ENCODE data around the gene RNF166.

RNF166 gene, protein sequence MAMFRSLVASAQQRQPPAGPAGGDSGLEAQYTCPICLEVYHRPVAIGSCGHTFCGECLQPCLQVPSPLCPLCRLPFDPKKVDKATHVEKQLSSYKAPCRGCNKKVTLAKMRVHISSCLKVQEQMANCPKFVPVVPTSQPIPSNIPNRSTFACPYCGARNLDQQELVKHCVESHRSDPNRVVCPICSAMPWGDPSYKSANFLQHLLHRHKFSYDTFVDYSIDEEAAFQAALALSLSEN

GRCh38 chr16:88706229-88706964 lies at the start of gene RNF166, which contains the start of gene CTU2:
Gene RNF166 (minus strand): TSS chr16:88706408. CDS start chr16:88706325, 83 bp downstream.
Gene CTU2 (plus strand): TSS chr16:88706503. CDS start chr16:88706531, 28 bp downstream.
- DNase-seq = peak; percentile 92

GRCh38 chr16:88754912-88755744 lies 48.9 kb upstream of the RNF166 start:
- peak; percentile 49 for DNase-seq

- no peak for DNase-seq
Observed at GRCh38 chr16:88754109-88754911, 48.1 kb upstream of the RNF166 start.

GRCh38 chr16:88753602-88754001 lies 47.4 kb upstream of the RNF166 start:
- no peak for DNase-seq

GRCh38 chr16:88753191-88753590 lies 47.0 kb upstream of the RNF166 start:
- no peak for DNase-seq

DNA sequence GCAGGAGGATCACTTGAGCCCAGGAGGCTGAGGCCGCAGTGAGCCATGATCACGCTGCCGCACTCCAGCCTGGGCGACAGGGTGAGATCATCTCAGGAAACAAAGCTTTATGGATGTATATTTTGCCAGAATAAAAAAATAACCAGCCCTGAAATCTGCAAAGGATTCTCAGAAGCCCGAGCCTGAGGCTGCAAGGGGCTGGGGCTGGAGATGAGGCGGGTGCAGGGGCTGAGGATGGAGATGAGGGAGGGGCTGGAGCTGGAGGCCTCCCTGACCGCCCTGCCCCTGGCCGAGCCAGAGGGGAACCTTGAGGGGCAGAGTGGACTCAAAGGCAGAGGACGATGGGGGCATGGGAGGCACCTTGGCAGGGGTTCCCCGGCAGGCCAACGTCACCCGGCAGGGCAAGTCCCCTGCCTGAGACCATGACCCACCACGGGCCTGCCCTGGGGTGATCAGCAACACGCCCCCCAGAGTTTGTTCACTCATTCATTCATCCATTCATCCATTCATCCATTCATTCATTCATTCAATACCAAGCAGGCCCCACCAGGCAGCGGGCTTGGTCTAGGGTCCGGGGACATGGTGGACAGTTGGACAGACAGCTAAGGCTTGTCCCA lies 46.3 kb upstream of the RNF166 start:
- DNase-seq = no peak

DNA sequence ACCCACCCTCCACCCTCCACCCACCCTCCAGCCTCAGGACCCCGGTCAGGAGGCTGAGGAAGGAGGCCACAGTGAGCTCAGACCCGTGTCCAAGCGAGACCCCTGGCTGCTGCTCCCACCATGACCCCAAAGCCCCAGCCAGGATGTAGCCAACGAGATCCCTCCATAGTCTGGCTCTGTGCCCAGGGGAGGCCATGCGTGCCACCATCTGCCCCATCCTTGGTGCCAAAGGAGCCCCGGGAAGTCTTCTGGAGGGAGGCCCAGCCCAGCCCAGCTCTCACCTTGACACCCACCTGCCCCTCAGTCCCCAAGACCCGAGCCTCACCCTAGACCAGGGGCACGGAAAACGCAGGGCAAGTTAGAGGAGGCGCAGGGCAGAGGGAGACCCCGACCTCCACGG lies 44.6 kb upstream of the RNF166 start:
- DNase-seq = no peak

DNA sequence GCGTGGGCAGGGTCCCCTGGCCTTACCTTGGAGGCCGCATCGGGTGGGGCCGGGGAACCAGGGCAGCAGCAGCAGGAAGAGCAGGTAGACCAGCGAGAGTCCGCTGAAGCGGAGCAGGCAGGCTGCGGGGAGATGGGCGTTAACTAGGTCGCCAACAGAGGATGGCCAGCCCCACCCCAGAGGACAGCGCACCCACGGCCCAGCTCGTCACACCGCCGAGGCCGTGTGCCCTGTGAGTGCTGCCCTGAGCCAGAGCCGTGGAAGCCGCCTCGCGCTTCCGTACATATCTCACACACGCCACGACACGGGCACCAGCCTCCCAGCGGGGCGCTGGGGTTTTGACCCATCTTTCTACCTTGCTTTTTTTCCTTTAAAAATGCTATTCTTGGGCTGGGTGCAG lies 43.1 kb upstream of the RNF166 start:
- no peak for DNase-seq

DNA sequence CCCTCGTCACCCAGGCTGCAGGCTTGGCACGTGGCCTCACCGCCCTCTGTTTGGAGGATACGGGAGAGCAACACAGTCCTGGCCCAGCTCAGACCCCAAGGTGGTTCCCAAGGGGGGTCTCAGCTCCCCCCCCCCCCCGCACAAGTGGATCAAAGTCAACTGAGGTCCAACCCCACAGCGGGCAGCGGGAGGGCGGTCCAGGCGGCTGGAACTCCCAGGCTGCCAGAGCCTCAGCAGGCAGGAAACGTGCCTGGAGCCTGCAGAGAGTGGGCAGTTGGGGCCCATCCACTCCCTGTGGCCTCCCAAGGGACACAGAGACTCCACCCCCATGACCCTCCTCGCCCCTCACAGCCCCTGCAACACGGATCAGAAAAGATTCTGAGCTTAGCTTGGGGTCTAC lies 42.2 kb upstream of the RNF166 start:
- no peak for DNase-seq

GRCh38 chr16:88747588-88748301 lies 41.5 kb upstream of the RNF166 start:
- DNase-seq = peak; percentile 28

DNA sequence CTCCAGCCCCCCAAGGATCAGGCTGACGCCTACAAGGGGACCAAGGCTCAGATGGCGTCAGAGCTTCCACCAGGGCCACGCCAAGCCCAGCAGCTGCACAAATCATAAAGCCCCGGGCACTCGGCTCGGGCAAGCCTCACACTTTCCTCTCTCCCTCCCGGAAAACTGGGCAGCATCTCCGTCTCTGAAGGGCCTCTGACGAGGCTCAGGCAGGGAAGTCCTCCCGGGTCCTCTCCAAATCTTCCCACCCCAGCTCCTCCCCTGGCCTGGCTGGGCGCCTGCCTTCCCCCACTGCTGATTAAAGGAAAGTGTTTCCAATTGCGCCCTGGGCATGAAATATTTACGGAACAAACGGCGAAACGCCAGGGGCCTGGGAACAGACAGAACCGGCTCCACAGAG lies 40.3 kb upstream of the RNF166 start:
- DNase-seq = no peak

- no peak for DNase-seq
Observed at GRCh38 chr16:88744577-88745521, 38.6 kb upstream of the RNF166 start.

- DNase-seq = peak; percentile 88
Observed at GRCh38 chr16:88743693-88744576, 37.7 kb upstream of the RNF166 start.

DNA sequence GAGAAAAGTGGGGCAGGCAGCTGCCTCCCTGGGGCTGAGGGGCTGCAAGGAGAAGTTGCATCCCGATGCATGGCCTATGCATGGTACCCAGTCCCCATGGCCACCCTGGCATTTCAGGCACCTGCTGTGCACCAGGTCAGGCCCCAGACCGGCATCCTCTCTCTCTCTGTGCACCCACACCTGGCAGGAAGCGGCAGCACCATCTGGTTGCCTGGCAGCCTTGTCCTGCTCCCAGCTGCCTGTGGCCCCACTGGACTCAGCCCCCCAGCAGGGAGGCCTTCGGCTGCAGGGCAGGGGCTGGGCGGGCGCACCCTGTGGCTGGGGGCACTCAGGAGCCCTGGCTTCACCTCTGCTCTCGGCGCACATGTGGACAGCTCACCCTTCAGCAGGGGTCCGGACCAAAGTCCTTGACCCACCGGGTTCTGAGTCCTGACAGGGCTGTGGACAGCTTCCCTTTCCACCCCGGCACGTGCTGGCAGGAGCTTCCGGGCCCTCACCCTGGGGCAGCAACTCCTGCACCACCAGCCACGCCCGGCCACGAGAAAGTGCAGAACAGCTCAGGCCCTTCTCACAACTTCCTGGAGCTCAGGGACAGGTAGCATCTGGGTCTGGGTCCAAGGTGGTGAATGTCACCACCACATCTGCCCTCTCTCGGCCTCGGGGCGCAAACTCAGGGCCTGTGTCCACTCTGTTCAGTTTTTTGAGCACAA lies 36.8 kb upstream of the RNF166 start:
- no peak for DNase-seq

GRCh38 chr16:88741368-88741767 lies 35.2 kb upstream of the RNF166 start:
- DNase-seq = no peak

GRCh38 chr16:88740727-88741055 lies 34.5 kb upstream of the RNF166 start:
- DNase-seq = no peak

- DNase-seq = no peak
Observed at GRCh38 chr16:88739977-88740726, 33.9 kb upstream of the RNF166 start.

Data from CD4-positive, alpha-beta T cell treated with Interleukin-6 for 4 hours (primary cell).